ENCODE results near the gene USP3. TPM values are rescaled to one million over a fixed set of nuclear protein-coding genes. Genes with fewer than 3 reads are reported as not detected.

The USP3 gene
- total and polyA plus RNA-seq, 5 donors from 2014 or later = 49.5 to 223 (median 55.7) TPM

DNA sequence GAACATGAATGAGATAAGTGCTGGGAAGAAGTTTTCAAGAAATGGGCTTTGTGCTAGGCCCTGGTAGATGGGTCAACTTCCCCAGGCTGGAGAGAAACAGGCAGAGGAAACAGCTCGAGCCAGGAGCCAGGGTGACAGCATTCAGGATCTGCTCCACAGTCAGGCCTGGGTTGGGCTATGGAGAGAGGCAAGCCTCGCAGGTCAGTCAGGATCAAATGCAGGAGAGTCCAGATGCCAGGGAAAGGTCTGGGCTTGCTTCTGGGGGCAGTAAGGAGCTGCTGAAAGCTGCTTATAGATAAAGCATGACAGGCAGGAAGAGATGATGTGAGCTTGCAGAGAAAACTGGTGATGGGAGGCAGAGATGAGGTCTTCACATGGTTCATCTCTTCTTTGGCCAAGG, 11.0 kb upstream of the USP3 start:
- peaks cover 6 to 43% (median 33%) of the 10 kb centered on the region in 4 donors for H3K4me1 Mint-ChIP-seq
- H3K27ac Mint-ChIP-seq = peak overlapping the region; percentile 22 to 70 (median 48)
- H3K36me3 Mint-ChIP-seq = no peaks in the 10 kb centered on the region
- DNase-seq = no peak
- peak overlapping the region in 1 of 4 donors; percentile 2 for H3K4me3 Mint-ChIP-seq
- no peaks in the 10 kb centered on the region for H3K9me3 ChIP-seq (ENCODE audit: control insufficient read depth in 2 of 2, low read length in 2 of 2)
- no peak overlapping the region for H3K4me3 ChIP-seq (ENCODE audit: low read depth, low read length)
- H3K27ac ChIP-seq (ENCODE audit: insufficient read depth, low read length, poor library complexity, severe bottlenecking) = no peak overlapping the region
- H3K9me3 Mint-ChIP-seq = peaks cover 0 to 1% (median 0%) of the 10 kb centered on the region in 7 donors
- peaks cover 43% of the 10 kb centered on the region for H3K4me1 ChIP-seq (ENCODE audit: control insufficient read depth, insufficient read depth, low read length, poor library complexity, severe bottlenecking)
- ATAC-seq (ENCODE audit: low read depth in 2 of 2) = no peak
- no peaks in the 10 kb centered on the region for H3K36me3 ChIP-seq (ENCODE audit: control insufficient read depth, insufficient read depth, low read length)
- no peaks in the 10 kb centered on the region for H3K27me3 Mint-ChIP-seq
- no peaks in the 10 kb centered on the region for H3K27me3 ChIP-seq (ENCODE audit: control insufficient read depth, insufficient read depth, low read length)

DNA sequence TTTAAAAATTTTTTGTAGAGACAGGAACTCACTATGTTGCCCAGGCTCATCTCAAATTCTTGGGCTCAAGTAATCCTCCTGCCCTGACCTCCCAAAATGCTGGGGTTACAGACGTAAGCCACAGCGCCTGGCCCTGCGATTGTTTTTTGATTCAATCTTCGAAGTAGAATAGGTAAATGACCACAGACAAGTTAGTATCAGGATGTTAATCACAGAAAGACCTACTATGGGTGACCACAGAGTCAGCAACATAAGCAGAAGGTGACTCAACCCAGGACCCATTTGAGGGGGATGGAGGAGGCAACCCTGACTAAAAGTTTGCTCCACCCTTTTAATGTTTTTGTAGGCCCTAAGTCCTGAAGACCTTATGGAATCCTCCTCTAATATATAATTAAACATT, 10.0 kb upstream of the USP3 start:
- H3K27ac Mint-ChIP-seq = peak overlapping the region; percentile 57 to 86 (median 83)

DNA sequence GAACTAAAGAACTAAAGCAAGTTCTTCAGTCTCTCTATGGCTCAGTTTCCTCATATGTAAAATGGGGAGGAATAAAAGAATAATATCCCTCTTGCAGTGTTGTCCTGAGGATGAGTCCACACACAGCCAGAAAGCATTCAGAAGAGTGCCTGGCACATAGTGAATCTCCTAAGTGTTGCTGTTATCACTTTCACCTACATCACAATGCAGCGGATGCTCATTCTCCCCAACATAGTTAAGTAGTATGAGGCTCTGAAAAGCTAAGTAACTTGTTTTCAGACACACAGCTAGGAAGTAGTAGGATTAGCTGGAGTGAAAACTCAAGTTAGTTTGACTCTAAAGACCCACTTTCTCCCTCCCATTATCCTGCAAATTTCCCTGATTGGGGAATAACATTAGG, 9.1 kb upstream of the USP3 start:
- H3K36me3 ChIP-seq (ENCODE audit: control insufficient read depth, insufficient read depth, low read length) = no peaks in the 10 kb centered on the region
- Mint-ChIP-seq H3K4me3 (peak overlapping the region in 1 of 4 donors; percentile 56), H3K36me3 (no peaks in the 10 kb centered on the region), H3K9me3 (peaks cover 0 to 1% (median 0%) of the 10 kb centered on the region in 7 donors), H3K27me3 (no peaks in the 10 kb centered on the region), H3K4me1 (peaks cover 6 to 53% (median 43%) of the 10 kb centered on the region in 4 donors), H3K27ac (peak overlapping the region; percentile 80 to 86 (median 83))
- ATAC-seq (ENCODE audit: low read depth in 2 of 2) (no peak), DNase-seq (peak in 1 of 3 donors; percentile 54)
- no peaks in the 10 kb centered on the region for H3K9me3 ChIP-seq (ENCODE audit: control insufficient read depth in 2 of 2, low read length in 2 of 2)
- H3K27me3 ChIP-seq (ENCODE audit: control insufficient read depth, insufficient read depth, low read length) = no peaks in the 10 kb centered on the region
- peaks cover 62% of the 10 kb centered on the region for H3K4me1 ChIP-seq (ENCODE audit: control insufficient read depth, insufficient read depth, low read length, poor library complexity, severe bottlenecking)
- H3K4me3 ChIP-seq (ENCODE audit: low read depth, low read length) = peak overlapping the region; percentile 51
- peak overlapping the region; percentile 99 for H3K27ac ChIP-seq (ENCODE audit: insufficient read depth, low read length, poor library complexity, severe bottlenecking)

More for the DNA sequence above, 10.0 kb upstream of the USP3 start:
- ATAC-seq (ENCODE audit: low read depth in 2 of 2) = no peak
- H3K27ac ChIP-seq (ENCODE audit: insufficient read depth, low read length, poor library complexity, severe bottlenecking) = peak overlapping the region; percentile 99
- Mint-ChIP-seq H3K9me3 (peaks cover 0 to 1% (median 0%) of the 10 kb centered on the region in 7 donors), H3K36me3 (no peaks in the 10 kb centered on the region), H3K4me1 (peaks cover 6 to 48% (median 35%) of the 10 kb centered on the region in 4 donors), H3K27me3 (no peaks in the 10 kb centered on the region), H3K4me3 (peak overlapping the region in 1 of 4 donors; percentile 2)
- no peaks in the 10 kb centered on the region for H3K9me3 ChIP-seq (ENCODE audit: control insufficient read depth in 2 of 2, low read length in 2 of 2)
- no peaks in the 10 kb centered on the region for H3K27me3 ChIP-seq (ENCODE audit: control insufficient read depth, insufficient read depth, low read length)
- H3K4me1 ChIP-seq (ENCODE audit: control insufficient read depth, insufficient read depth, low read length, poor library complexity, severe bottlenecking) = peaks cover 52% of the 10 kb centered on the region
- H3K4me3 ChIP-seq (ENCODE audit: low read depth, low read length) = no peak overlapping the region
- H3K36me3 ChIP-seq (ENCODE audit: control insufficient read depth, insufficient read depth, low read length) = no peaks in the 10 kb centered on the region
- DNase-seq = peak in 1 of 3 donors; percentile 56

DNA sequence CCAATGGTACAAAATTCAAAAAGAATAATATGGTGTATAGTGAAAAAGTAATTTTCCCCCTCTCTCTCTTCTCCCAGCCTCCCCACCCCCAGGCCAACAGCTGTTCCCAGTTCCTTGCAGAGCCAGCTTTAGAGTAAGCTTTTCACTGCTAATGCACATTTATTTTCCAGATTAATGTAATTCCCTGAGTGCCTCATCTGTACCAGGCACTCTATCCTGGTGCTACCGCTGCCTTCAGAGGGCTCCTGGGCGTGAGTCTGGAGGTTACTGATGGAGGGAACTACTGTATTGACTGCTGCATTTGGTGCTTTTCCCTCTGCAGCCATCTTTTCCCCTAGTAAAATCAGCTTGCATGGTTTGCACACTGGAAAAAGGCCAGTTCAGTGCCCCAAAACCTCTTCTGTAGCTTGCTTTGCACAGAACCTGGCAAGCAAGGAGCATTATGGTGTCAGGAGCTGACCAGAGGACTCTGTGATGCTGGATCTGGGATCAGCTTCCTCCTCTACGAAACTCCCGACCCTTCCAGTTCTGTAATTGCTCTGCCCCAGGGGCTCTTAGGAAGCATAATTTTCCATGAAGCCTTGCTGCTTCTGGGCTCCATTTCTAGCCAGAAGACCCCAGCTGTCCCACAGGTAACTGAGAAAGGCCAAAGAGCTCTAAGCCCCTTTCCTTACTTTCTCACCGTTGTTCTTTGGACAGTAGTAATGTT, 8.5 kb upstream of the USP3 start:
- H3K27ac ChIP-seq (ENCODE audit: insufficient read depth, low read length, poor library complexity, severe bottlenecking) = peak overlapping the region; percentile 99
- Mint-ChIP-seq H3K27ac (peak overlapping the region in 2 of 3 donors; percentile 76 to 80), H3K27me3 (no peaks in the 10 kb centered on the region), H3K36me3 (no peaks in the 10 kb centered on the region), H3K9me3 (peaks cover 0 to 1% (median 0%) of the 10 kb centered on the region in 7 donors), H3K4me3 (no peak overlapping the region), H3K4me1 (peaks cover 4 to 55% (median 44%) of the 10 kb centered on the region in 4 donors)
- no peak for ATAC-seq (ENCODE audit: low read depth in 2 of 2)
- H3K4me3 ChIP-seq (ENCODE audit: low read depth, low read length) = peak overlapping the region; percentile 6
- no peaks in the 10 kb centered on the region for H3K27me3 ChIP-seq (ENCODE audit: control insufficient read depth, insufficient read depth, low read length)
- DNase-seq = no peak
- H3K9me3 ChIP-seq (ENCODE audit: control insufficient read depth in 2 of 2, low read length in 2 of 2) = no peaks in the 10 kb centered on the region
- no peaks in the 10 kb centered on the region for H3K36me3 ChIP-seq (ENCODE audit: control insufficient read depth, insufficient read depth, low read length)
- peaks cover 68% of the 10 kb centered on the region for H3K4me1 ChIP-seq (ENCODE audit: control insufficient read depth, insufficient read depth, low read length, poor library complexity, severe bottlenecking)

DNA sequence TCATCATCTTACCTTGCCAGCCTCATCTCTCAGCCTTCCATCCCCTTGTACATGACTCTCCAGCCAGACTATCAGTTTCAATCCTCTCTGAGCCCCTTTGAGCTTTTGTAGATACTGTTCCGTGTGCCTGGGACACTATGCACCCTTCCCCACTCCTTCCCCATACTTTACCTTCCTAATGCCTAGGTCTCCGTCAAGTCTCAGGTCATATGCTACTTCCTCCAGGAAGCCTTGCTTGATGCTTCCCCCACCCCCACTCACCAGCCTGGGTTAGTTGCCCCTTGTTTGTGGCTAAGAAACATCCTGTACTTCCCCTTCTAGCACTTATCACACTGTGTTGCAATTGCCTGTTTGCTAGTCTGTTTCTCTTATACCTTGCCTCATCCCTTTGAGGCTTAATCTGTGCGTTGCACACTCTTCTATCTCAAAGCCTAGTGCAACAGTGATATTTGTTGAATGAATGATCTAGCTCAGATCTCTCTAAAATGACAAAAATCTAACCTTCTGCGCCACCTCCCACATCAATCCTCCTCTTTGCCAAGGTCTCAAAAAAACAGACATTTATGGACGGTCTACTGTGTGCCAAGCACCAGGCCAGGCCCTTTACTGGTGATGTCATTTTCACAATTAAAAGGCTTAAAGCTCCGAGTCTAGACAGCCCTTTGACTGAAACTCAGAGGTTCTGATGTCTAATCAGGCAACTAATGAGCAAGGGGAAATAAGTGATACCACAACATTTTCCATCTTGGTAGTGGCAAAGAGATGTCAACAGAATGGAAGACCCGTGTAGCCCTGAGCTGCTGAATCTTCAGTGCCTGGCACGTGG, 6.5 kb upstream of the USP3 start:
- H3K9me3 Mint-ChIP-seq = peaks cover 0 to 1% (median 0%) of the 10 kb centered on the region in 7 donors
- no peak overlapping the region for H3K4me3 Mint-ChIP-seq
- H3K4me1 Mint-ChIP-seq = peaks cover 0 to 59% (median 54%) of the 10 kb centered on the region in 4 donors
- Histone ChIP-seq H3K9me3 (ENCODE audit: control insufficient read depth in 2 of 2, low read length in 2 of 2) (no peaks in the 10 kb centered on the region), H3K27ac (ENCODE audit: insufficient read depth, low read length, poor library complexity, severe bottlenecking) (peak overlapping the region; percentile 99), H3K4me3 (ENCODE audit: low read depth, low read length) (peak overlapping the region; percentile 59), H3K36me3 (ENCODE audit: control insufficient read depth, insufficient read depth, low read length) (no peaks in the 10 kb centered on the region), H3K27me3 (ENCODE audit: control insufficient read depth, insufficient read depth, low read length) (no peaks in the 10 kb centered on the region), H3K4me1 (ENCODE audit: control insufficient read depth, insufficient read depth, low read length, poor library complexity, severe bottlenecking) (peaks cover 87% of the 10 kb centered on the region)
- no peaks in the 10 kb centered on the region for H3K27me3 Mint-ChIP-seq
- no peaks in the 10 kb centered on the region for H3K36me3 Mint-ChIP-seq
- DNase-seq (peak; percentile 50 to 89 (median 76)), ATAC-seq (ENCODE audit: low read depth in 2 of 2) (peak; percentile 69 to 72)
- no peak overlapping the region for H3K27ac Mint-ChIP-seq

DNA sequence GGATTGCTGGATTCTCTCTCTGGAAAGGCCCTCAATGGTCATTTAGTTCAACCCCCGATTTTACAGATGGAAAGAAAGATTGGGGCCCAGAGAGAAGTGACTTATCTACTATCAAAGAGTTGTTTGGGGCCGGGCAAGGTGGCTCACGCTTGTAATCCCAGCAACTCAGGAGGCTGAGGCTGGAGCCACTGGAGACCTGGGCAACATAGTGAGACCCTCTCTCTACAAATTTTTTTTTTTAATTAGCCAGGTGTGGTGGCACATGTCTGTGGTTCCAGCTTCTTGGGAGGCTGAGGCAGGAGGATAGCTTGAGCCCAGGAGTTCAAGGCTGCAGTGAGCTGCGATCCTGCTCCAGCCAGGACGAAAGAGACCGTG, 5.2 kb upstream of the USP3 start:
- Histone ChIP-seq H3K9me3 (ENCODE audit: control insufficient read depth in 2 of 2, low read length in 2 of 2) (no peaks in the 10 kb centered on the region), H3K27ac (ENCODE audit: insufficient read depth, low read length, poor library complexity, severe bottlenecking) (peak overlapping the region; percentile 99), H3K27me3 (ENCODE audit: control insufficient read depth, insufficient read depth, low read length) (no peaks in the 10 kb centered on the region), H3K4me1 (ENCODE audit: control insufficient read depth, insufficient read depth, low read length, poor library complexity, severe bottlenecking) (peaks cover 99% of the 10 kb centered on the region), H3K4me3 (ENCODE audit: low read depth, low read length) (peak overlapping the region; percentile 42), H3K36me3 (ENCODE audit: control insufficient read depth, insufficient read depth, low read length) (no peaks in the 10 kb centered on the region)
- DNase-seq (no peak), ATAC-seq (ENCODE audit: low read depth in 2 of 2) (no peak)
- no peaks in the 10 kb centered on the region for H3K36me3 Mint-ChIP-seq
- peaks cover 0 to 59% (median 52%) of the 10 kb centered on the region in 4 donors for H3K4me1 Mint-ChIP-seq
- H3K4me3 Mint-ChIP-seq = peak overlapping the region in 2 of 4 donors; percentile 24 to 54
- H3K9me3 Mint-ChIP-seq = no peaks in the 10 kb centered on the region
- H3K27me3 Mint-ChIP-seq = no peaks in the 10 kb centered on the region
- H3K27ac Mint-ChIP-seq = peak overlapping the region in 1 of 3 donors; percentile 95

DNA sequence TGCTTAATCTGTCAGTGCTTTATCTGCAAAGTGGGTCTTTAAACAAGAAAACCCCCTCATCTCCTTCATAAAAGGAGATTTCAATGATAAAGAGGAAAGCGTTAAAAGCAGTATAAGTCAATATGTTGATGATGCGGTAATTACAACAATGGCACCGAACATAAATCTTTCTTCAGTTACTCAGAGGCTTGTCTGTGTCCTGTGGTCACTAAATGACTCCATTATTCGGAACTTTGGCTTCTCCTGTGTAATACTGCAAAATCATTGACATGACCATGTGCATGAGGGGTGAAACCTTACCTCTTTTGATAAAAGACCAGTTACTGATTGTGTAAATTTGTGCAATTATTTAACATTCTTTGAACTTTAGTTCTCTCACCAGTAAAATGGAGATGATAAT, 4.8 kb upstream of the USP3 start:
- H3K4me1 ChIP-seq (ENCODE audit: control insufficient read depth, insufficient read depth, low read length, poor library complexity, severe bottlenecking) = peaks cover 95% of the 10 kb centered on the region
- Mint-ChIP-seq H3K36me3 (no peaks in the 10 kb centered on the region), H3K4me1 (peaks cover 0 to 55% (median 51%) of the 10 kb centered on the region in 4 donors), H3K9me3 (no peaks in the 10 kb centered on the region), H3K4me3 (peak overlapping the region in 1 of 4 donors; percentile 88), H3K27ac (peak overlapping the region in 2 of 3 donors; percentile 11 to 84), H3K27me3 (no peaks in the 10 kb centered on the region)
- no peaks in the 10 kb centered on the region for H3K36me3 ChIP-seq (ENCODE audit: control insufficient read depth, insufficient read depth, low read length)
- ATAC-seq (ENCODE audit: low read depth in 2 of 2) = no peak
- DNase-seq = no peak
- no peak overlapping the region for H3K4me3 ChIP-seq (ENCODE audit: low read depth, low read length)
- no peaks in the 10 kb centered on the region for H3K27me3 ChIP-seq (ENCODE audit: control insufficient read depth, insufficient read depth, low read length)
- peak overlapping the region; percentile 99 for H3K27ac ChIP-seq (ENCODE audit: insufficient read depth, low read length, poor library complexity, severe bottlenecking)
- H3K9me3 ChIP-seq (ENCODE audit: control insufficient read depth in 2 of 2, low read length in 2 of 2) = no peaks in the 10 kb centered on the region
